ENCODE results near the gene RELL1.

The RELL1 gene

DNA sequence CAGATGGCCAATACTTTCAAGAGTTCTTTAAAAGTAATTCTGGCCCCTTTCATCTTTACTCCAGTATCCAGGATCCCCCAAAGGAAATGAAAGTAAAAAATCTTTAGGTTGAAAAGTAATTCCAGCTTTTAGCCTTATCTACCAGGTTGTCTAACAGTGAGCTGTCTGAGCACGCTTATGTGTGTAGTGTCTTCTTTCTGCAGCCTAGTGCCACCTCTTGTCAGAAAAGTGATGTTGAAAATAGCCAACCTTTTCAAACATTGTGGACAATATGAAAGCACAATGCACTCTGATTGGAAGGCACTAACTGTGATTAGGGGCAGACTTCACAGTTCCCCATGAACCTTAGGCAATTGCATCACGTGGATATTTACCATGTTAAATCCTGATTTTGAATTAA lies 92.1 kb downstream of the RELL1 start:
- H3K9me3 ChIP-seq = no peaks in the 10 kb centered on the region
- H3K36me3 ChIP-seq = no peaks in the 10 kb centered on the region
- no peak overlapping the region for H3K4me3 ChIP-seq (ENCODE audit: low read depth in 1 of 2, low read length in 1 of 2)
- H3K4me1 ChIP-seq (ENCODE audit: control insufficient read depth in 1 of 2, insufficient read depth in 1 of 2, low read depth in 1 of 2, low read length in 1 of 2) = peaks cover 0 to 8% of the 10 kb centered on the region in 2 experiments
- no peak overlapping the region for H3K27ac ChIP-seq
- H3K27me3 ChIP-seq = no peaks in the 10 kb centered on the region
- TF ChIP-seq, protein P1, sequence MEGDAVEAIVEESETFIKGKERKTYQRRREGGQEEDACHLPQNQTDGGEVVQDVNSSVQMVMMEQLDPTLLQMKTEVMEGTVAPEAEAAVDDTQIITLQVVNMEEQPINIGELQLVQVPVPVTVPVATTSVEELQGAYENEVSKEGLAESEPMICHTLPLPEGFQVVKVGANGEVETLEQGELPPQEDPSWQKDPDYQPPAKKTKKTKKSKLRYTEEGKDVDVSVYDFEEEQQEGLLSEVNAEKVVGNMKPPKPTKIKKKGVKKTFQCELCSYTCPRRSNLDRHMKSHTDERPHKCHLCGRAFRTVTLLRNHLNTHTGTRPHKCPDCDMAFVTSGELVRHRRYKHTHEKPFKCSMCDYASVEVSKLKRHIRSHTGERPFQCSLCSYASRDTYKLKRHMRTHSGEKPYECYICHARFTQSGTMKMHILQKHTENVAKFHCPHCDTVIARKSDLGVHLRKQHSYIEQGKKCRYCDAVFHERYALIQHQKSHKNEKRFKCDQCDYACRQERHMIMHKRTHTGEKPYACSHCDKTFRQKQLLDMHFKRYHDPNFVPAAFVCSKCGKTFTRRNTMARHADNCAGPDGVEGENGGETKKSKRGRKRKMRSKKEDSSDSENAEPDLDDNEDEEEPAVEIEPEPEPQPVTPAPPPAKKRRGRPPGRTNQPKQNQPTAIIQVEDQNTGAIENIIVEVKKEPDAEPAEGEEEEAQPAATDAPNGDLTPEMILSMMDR (IDR thresholded peaks at IDR 0.05) = no peak

DNA sequence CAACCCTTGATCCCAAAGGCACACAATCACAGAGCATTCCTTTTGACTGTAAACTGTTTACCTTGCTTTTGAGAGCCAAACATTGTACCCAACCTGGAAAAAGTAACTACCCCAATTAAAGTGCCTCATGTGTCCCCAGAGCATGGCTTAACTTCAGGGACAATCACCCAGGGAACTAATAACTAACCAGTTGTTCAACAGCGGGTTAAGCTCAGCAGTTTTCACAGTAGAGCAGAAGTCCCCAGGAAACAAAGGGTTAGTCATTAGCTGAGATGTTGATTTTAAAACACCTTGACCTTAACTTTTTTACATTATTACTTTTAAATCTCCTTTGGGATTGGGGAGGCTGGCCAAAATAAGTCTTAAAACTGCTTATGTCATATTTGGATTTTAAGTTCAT lies 94.8 kb downstream of the RELL1 start:
- peaks cover 6% of the 10 kb centered on the region for H3K27me3 ChIP-seq
- no peaks in the 10 kb centered on the region for H3K4me1 ChIP-seq (ENCODE audit: control insufficient read depth in 1 of 2, insufficient read depth in 1 of 2, low read depth in 1 of 2, low read length in 1 of 2)
- H3K27ac ChIP-seq = no peak overlapping the region
- no peak overlapping the region for H3K4me3 ChIP-seq (ENCODE audit: low read depth in 1 of 2, low read length in 1 of 2)
- TF ChIP-seq, protein P1 (IDR thresholded peaks at IDR 0.05) = no peak
- H3K36me3 ChIP-seq = no peaks in the 10 kb centered on the region
- no peaks in the 10 kb centered on the region for H3K9me3 ChIP-seq

DNA sequence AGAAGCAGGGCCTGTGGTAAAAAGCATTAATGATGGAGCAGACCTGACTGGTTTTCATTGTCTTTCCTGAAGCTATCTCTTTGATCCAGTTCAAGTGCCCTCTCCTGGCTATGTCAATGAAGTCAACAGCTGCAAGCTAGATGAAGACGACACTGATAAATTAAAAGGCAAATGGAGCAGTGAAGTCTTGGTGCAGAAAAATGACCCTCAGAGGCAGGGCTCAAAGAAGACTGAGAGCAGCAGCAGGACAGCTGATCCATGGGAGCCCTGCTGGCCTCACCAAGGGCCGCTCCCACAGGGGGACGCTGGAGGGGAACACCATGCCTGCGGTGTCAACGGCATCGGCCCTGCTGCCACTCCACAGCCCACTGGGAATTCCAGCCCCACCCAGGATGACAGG lies 96.2 kb downstream of the RELL1 start:
- no peak overlapping the region for H3K4me3 ChIP-seq (ENCODE audit: low read depth in 1 of 2, low read length in 1 of 2)
- H3K9me3 ChIP-seq = no peaks in the 10 kb centered on the region
- H3K27me3 ChIP-seq = peaks cover 17% of the 10 kb centered on the region
- TF ChIP-seq, protein P1 (IDR thresholded peaks at IDR 0.05) = no peak
- H3K27ac ChIP-seq = no peak overlapping the region
- H3K4me1 ChIP-seq (ENCODE audit: control insufficient read depth in 1 of 2, insufficient read depth in 1 of 2, low read depth in 1 of 2, low read length in 1 of 2) = no peaks in the 10 kb centered on the region
- H3K36me3 ChIP-seq = no peaks in the 10 kb centered on the region

DNA sequence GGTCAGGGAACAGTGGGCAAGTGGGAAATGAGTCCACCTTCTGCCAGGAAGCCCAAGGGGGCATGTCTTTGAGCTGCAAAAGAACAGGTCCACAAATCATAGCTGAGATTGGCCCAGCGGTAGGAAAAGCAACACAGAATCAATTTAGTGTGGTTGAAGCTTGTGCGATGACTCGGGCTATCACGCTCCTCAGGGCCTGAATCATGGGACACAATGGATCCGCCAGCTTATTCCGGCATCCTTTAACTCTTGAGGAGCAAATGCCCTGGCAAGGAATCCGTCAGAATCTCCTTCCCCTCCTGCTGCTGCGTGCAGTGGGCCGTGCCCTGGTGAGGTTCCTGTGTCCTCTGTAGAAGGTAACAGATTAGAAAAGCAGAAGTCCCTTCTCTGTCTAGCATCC lies 98.0 kb downstream of the RELL1 start:
- no peak overlapping the region for H3K27ac ChIP-seq
- peaks cover 36% of the 10 kb centered on the region for H3K27me3 ChIP-seq
- H3K4me1 ChIP-seq (ENCODE audit: control insufficient read depth in 1 of 2, insufficient read depth in 1 of 2, low read depth in 1 of 2, low read length in 1 of 2) = no peaks in the 10 kb centered on the region
- no peaks in the 10 kb centered on the region for H3K36me3 ChIP-seq
- no peak overlapping the region for H3K4me3 ChIP-seq (ENCODE audit: low read depth in 1 of 2, low read length in 1 of 2)
- no peaks in the 10 kb centered on the region for H3K9me3 ChIP-seq
- TF ChIP-seq, protein P1 (IDR thresholded peaks at IDR 0.05) = no peak

DNA sequence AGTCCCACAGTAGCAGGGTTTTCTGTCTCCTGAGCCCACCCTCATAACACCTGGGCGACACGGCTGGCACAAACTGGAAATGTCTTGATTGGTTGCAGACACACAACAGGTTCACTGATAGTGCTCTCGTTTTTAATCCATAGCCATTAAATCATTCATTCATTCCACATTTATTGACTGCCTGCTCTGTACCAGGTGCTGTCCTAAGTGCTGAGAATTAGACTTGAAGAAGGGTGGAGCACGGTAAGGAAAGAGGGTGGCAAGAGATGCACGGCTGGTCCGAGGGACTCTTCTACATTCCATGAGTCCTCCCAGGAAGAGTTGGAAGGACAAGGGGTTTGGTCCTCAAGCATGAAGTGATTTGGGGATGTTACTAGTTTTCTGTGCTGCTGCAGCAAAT lies 100.0 kb downstream of the RELL1 start:
- Histone ChIP-seq H3K4me1 (ENCODE audit: control insufficient read depth in 1 of 2, insufficient read depth in 1 of 2, low read depth in 1 of 2, low read length in 1 of 2) (no peaks in the 10 kb centered on the region), H3K27ac (no peak overlapping the region), H3K27me3 (peaks cover 43% of the 10 kb centered on the region), H3K9me3 (peaks cover 10% of the 10 kb centered on the region), H3K4me3 (ENCODE audit: low read depth in 1 of 2, low read length in 1 of 2) (no peak overlapping the region), H3K36me3 (no peaks in the 10 kb centered on the region)
- TF ChIP-seq, protein P1 (IDR thresholded peaks at IDR 0.05) = no peak

DNA sequence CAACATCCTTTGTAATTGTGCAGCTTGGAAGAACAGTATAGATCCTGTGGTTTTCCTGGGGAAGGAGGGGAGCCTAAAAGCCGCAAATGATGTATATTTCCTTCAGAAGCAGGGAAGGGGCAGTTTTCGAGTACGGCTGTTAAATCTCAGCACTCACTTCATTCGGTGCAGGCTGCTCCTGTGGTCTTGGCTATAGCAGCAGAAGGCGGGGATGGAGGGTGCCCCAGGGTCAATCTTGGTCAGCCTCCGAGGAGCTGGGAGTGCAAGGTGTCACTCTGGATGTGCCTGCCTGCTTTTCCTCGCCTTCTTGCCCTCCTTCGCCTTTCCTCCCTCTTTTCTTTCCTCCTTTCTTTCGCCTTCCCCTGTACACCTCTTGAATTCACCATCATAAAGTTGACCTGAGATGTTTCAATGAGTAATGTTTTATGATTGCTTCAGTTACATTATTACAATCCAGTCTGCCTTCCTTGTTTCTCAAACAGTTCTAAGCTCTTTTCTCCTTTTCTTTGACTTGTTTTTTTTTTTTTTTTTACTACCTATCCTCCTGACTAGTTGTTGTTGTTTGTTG lies 101.6 kb downstream of the RELL1 start:
- Histone ChIP-seq H3K9me3 (peaks cover 10% of the 10 kb centered on the region), H3K4me3 (ENCODE audit: low read depth in 1 of 2, low read length in 1 of 2) (no peak overlapping the region), H3K27me3 (peaks cover 43% of the 10 kb centered on the region), H3K4me1 (ENCODE audit: control insufficient read depth in 1 of 2, insufficient read depth in 1 of 2, low read depth in 1 of 2, low read length in 1 of 2) (no peaks in the 10 kb centered on the region), H3K27ac (no peak overlapping the region), H3K36me3 (no peaks in the 10 kb centered on the region)
- TF ChIP-seq, protein P1 (IDR thresholded peaks at IDR 0.05) = no peak
